Esophagus muscularis mucosa (tissue), 4 donors: ENCODE data around the gene MOBP. TPM values are rescaled to one million over a fixed set of nuclear protein-coding genes. Genes with fewer than 3 reads are reported as not detected.

Source experiments
- DNase-seq: peaks from one replicate; pipeline ENCODE4 v3.0.0-alpha.2; 2017; ENCODE audit errors: extremely low spot score
- H3K27ac ChIP-seq, 4 donors: fragments of 200-600 bp; sonication (generic); replicated peaks in 1 of 4; 1 replicate in 3 of 4; 2 replicates in 1 of 4; pipeline ENCODE4 v1.5.1; 2016 to 2019; ENCODE audit warnings: mild to moderate bottlenecking in 1 of 4
- H3K27me3 ChIP-seq, 4 donors: fragments of 200-600 bp; sonication (generic); one replicate each; pipeline versions ENCODE4 v1.5.1 to v1.6.0; 2016 to 2019
- H3K36me3 ChIP-seq, 4 donors: fragments of 200-600 bp; sonication (generic); one replicate each; pipeline ENCODE4 v1.5.1; 2016 to 2019
- H3K4me1 ChIP-seq, 4 donors: fragments of 200-600 bp; sonication (generic); one replicate each; pipeline ENCODE4 v1.5.1; 2016 to 2019
- H3K4me3 ChIP-seq, 4 donors: fragments of 200-600 bp; sonication (generic); 1 replicate in 2 of 4; 2 replicates in 2 of 4; pipeline ENCODE4 v1.5.1; 2016 to 2019; ENCODE audit warnings: mild to moderate bottlenecking in 4 of 4, moderate library complexity in 1 of 4
- H3K9me3 ChIP-seq, 4 donors: fragments of 200-600 bp; sonication (generic); 1 replicate in 3 of 4; 2 replicates in 1 of 4; pipeline ENCODE4 v1.5.1; 2016 to 2019
- CTCF ChIP-seq, 3 experiments: fragments of 200-600 bp in 2 of 3; fragments of 450-650 bp in 1 of 3; sonication (generic) in 2 of 3; IDR thresholded peaks; one replicate each; pipeline ENCODE4 v1.5.1; 2017 to 2019; ENCODE audit warnings: antibody characterized with exemption in 3 of 3, mild to moderate bottlenecking in 2 of 3, moderate library complexity in 1 of 3
- EP300 ChIP-seq: sonication (generic); formaldehyde crosslinking; IDR thresholded peaks from one replicate; pipeline ENCODE4 v1.6.1; 2017; ENCODE audit warnings: antibody characterized with exemption
- POLR2A ChIP-seq: fragments of 450-650 bp; IDR thresholded peaks from one replicate; pipeline ENCODE4 v1.6.1; 2017; ENCODE audit warnings: antibody characterized with exemption, moderate library complexity, mild to moderate bottlenecking, low read depth
- POLR2AphosphoS5 ChIP-seq, 2 donors: sonication (generic); formaldehyde crosslinking; IDR thresholded peaks; one replicate each; pipeline ENCODE4 v1.6.1; 2017; ENCODE audit warnings: antibody characterized with exemption in 2 of 2
- WGBS: methylation state at CpG from one replicate; pipeline ENCODE4 v1.1.5; 2018; 5-methylcytosine and 5-hydroxymethylcytosine counted together
- intact Hi-C: fragments of 100-400 bp; cut with DNase I; formaldehyde crosslinking; loops from one replicate; pipeline ENCODE4 v1.15.1; 2023
- total RNA-seq, 4 donors: library from RNA; depleted of rRNA; stranded (reverse); fragments of >200 nt; gene quantifications; one replicate each; pipeline versions ENCODE4 v1.1.0 to v1.2.1, GENCODE V29; 2016

MOBP gene
- total RNA-seq, 4 donors from 2014 or later = not detected

- H3K4me1 ChIP-seq = no peaks in the 10 kb centered on the region
- TF ChIP-seq POLR2AphosphoS5 (IDR thresholded peaks at IDR 0.05) (no peak), EP300 (no peak), POLR2A (no peak), CTCF (IDR thresholded peaks at IDR 0.05) (no peak)
- H3K9me3 ChIP-seq = no peaks in the 10 kb centered on the region
- WGBS = 67% methylated on average over 4 of the region's 4 CpGs
- no peak for DNase-seq
- intact Hi-C loops = no loop called here
- no peak overlapping the region for H3K4me3 ChIP-seq
- H3K27ac ChIP-seq = no peak overlapping the region
- no peaks in the 10 kb centered on the region for H3K36me3 ChIP-seq
- H3K27me3 ChIP-seq = peaks cover 0 to 17% (median 0%) of the 10 kb centered on the region in 4 donors
Observed at GRCh38 chr3:39468108-39468436, 592 bp downstream of the MOBP start.

GRCh38 chr3:39469258-39469657 is 1.8 kb downstream of the MOBP start:
- Histone ChIP-seq H3K27ac (no peak overlapping the region), H3K36me3 (no peaks in the 10 kb centered on the region), H3K4me1 (no peaks in the 10 kb centered on the region), H3K27me3 (peaks cover 0 to 22% (median 0%) of the 10 kb centered on the region in 4 donors), H3K9me3 (no peaks in the 10 kb centered on the region), H3K4me3 (no peak overlapping the region)
- TF ChIP-seq POLR2AphosphoS5 (IDR thresholded peaks at IDR 0.05) = no peak
- TF ChIP-seq EP300 = no peak
- TF ChIP-seq CTCF (IDR thresholded peaks at IDR 0.05) = no peak
- no peak for TF ChIP-seq POLR2A
- DNase-seq = no peak
- WGBS = 95% methylated on average over 1 of the region's 1 CpG
- intact Hi-C loops = no loop called here

GRCh38 chr3:39469945-39470344 is 2.5 kb downstream of the MOBP start:
- TF ChIP-seq EP300 = no peak
- no peak for TF ChIP-seq POLR2AphosphoS5 (IDR thresholded peaks at IDR 0.05)
- TF ChIP-seq POLR2A = no peak
- TF ChIP-seq CTCF (IDR thresholded peaks at IDR 0.05) = no peak
- Histone ChIP-seq H3K27me3 (peaks cover 0 to 22% (median 0%) of the 10 kb centered on the region in 4 donors), H3K4me1 (no peaks in the 10 kb centered on the region), H3K27ac (no peak overlapping the region), H3K4me3 (no peak overlapping the region), H3K36me3 (no peaks in the 10 kb centered on the region), H3K9me3 (no peaks in the 10 kb centered on the region)
- intact Hi-C loops = no loop called here
- DNase-seq = no peak
- 85% methylated on average over 6 of the region's 6 CpGs for WGBS

GRCh38 chr3:39471652-39472051 is 4.2 kb downstream of the MOBP start:
- H3K4me1 ChIP-seq = no peaks in the 10 kb centered on the region
- intact Hi-C loops = no loop called here
- WGBS = 84% methylated on average over 5 of the region's 5 CpGs
- no peak for DNase-seq
- no peak overlapping the region for H3K4me3 ChIP-seq
- TF ChIP-seq EP300 (no peak), POLR2A (no peak), CTCF (IDR thresholded peaks at IDR 0.05) (no peak), POLR2AphosphoS5 (IDR thresholded peaks at IDR 0.05) (no peak)
- H3K27ac ChIP-seq = no peak overlapping the region
- H3K9me3 ChIP-seq = peaks cover 0 to 8% (median under 1%) of the 10 kb centered on the region in 4 donors
- H3K27me3 ChIP-seq = peaks cover 0 to 22% (median 0%) of the 10 kb centered on the region in 4 donors
- H3K36me3 ChIP-seq = no peaks in the 10 kb centered on the region

GRCh38 chr3:39473452-39474125 is 6.1 kb downstream of the MOBP start:
- H3K4me3 ChIP-seq = no peak overlapping the region
- peaks cover 0 to 14% (median 3%) of the 10 kb centered on the region in 4 donors for H3K9me3 ChIP-seq
- no peaks in the 10 kb centered on the region for H3K36me3 ChIP-seq
- TF ChIP-seq POLR2A (no peak), POLR2AphosphoS5 (IDR thresholded peaks at IDR 0.05) (no peak), CTCF (IDR thresholded peaks at IDR 0.05) (no peak), EP300 (no peak)
- H3K27me3 ChIP-seq = peaks cover 0 to 22% (median 0%) of the 10 kb centered on the region in 4 donors
- intact Hi-C loops = no loop called here
- H3K4me1 ChIP-seq = no peaks in the 10 kb centered on the region
- DNase-seq = no peak
- WGBS = 83% methylated on average over 4 of the region's 4 CpGs
- H3K27ac ChIP-seq = no peak overlapping the region
